IMR-90 (cell line): ENCODE results near the gene LRRC1. TPM values are rescaled to one million over a fixed set of nuclear protein-coding genes. Genes with fewer than 3 reads are reported as not detected.

Experiments
- ATAC-seq: fragments of 200-7000 bp; cut with Tn5 transposase; 2 replicates; pipeline ENCODE4 v1.9.1; 2020; ENCODE audit warnings: low read depth, mild to moderate bottlenecking, moderate library complexity
- BruUV-seq: library from RNA; stranded (reverse); fragments of 400-500 nt; replicated peaks from 2 replicates; lab custom pipeline; 2021; lab: Mats Ljungman, UMichigan
- CTCF ChIA-PET: fragments of 300-600 bp; formaldehyde crosslinking; extraction: SDS; loops from one replicate; lab custom pipeline; 2021; ENCODE audit warnings: antibody characterized with exemption; lab: Yijun Ruan, JAX
- POLR2A ChIA-PET: fragments of 300-600 bp; sonication (Branson Sonifier 250); formaldehyde crosslinking; loops from one replicate; lab custom pipeline; 2022; ENCODE audit warnings: antibody characterized with exemption; ENCODE audit not compliant: unreplicated experiment; lab: Charles Lee
- DNase-seq: peaks from one replicate; pipeline ENCODE4 v3.0.0; 2013
- H2AFZ ChIP-seq: replicated peaks from 2 replicates; pipeline ENCODE3; 2013; ENCODE audit warnings: low read length, mild to moderate bottlenecking; ENCODE audit not compliant: poor library complexity
- H2AK5ac ChIP-seq: 2 replicates; pipeline ENCODE4 v1.6.1; 2013; ENCODE audit warnings: low read depth, low read length, inconsistent platforms
- H2AK9ac ChIP-seq: replicated peaks from 2 replicates; pipeline ENCODE3; 2013; ENCODE audit warnings: mild to moderate bottlenecking, low read depth, low read length, moderate library complexity; ENCODE audit not compliant: poor library complexity
- H2BK120ac ChIP-seq: 2 replicates; pipeline ENCODE4 v1.6.1; 2013; ENCODE audit warnings: low read depth, low read length, inconsistent platforms
- H2BK15ac ChIP-seq: 3 replicates; pipeline ENCODE4 v1.6.1; 2013; ENCODE audit warnings: low read depth, low read length, inconsistent platforms
- H2BK20ac ChIP-seq: 2 replicates; pipeline ENCODE4 v1.6.1; 2013; ENCODE audit warnings: low read depth, mild to moderate bottlenecking, inconsistent platforms, low read length, moderate library complexity
- H2BK5ac ChIP-seq: 2 replicates; pipeline ENCODE4 v1.6.1; 2013; ENCODE audit warnings: mild to moderate bottlenecking, low read depth, low read length, inconsistent platforms; ENCODE audit not compliant: poor library complexity, severe bottlenecking
- H3K14ac ChIP-seq: replicated peaks from 2 replicates; pipeline ENCODE4 v1.6.1; 2013; ENCODE audit warnings: low read depth, low read length, inconsistent platforms
- H3K18ac ChIP-seq: 2 replicates; pipeline ENCODE4 v1.6.1; 2013; ENCODE audit warnings: low read depth, low read length, control low read depth
- H3K23ac ChIP-seq: 2 replicates; pipeline ENCODE4 v1.6.1; 2013; ENCODE audit warnings: low read depth, low read length, inconsistent platforms
- H3K27ac ChIP-seq: 2 replicates; pipeline ENCODE4 v1.5.1; 2013; ENCODE audit warnings: mild to moderate bottlenecking, control low read depth, low read length; ENCODE audit not compliant: insufficient read depth
- H3K27me3 ChIP-seq: 2 replicates; pipeline ENCODE4 v1.6.1; 2013; ENCODE audit warnings: low read length; ENCODE audit not compliant: control insufficient read depth, insufficient read depth
- H3K36me3 ChIP-seq: 2 replicates; pipeline ENCODE4 v1.6.1; 2013; ENCODE audit warnings: low read length, mixed read lengths; ENCODE audit not compliant: control insufficient read depth, insufficient read depth
- H3K4ac ChIP-seq: 2 replicates; pipeline ENCODE4 v1.6.1; 2013; ENCODE audit warnings: low read depth, low read length, inconsistent platforms
- H3K4me1 ChIP-seq: 2 replicates; pipeline ENCODE4 v1.6.1; 2013; ENCODE audit warnings: low read length, mixed read lengths; ENCODE audit not compliant: control insufficient read depth, insufficient read depth
- H3K4me2 ChIP-seq: 2 replicates; pipeline ENCODE4 v1.6.1; 2013; ENCODE audit warnings: low read depth, mild to moderate bottlenecking, control low read depth, low read length, moderate library complexity
- H3K4me3 ChIP-seq: 2 replicates; pipeline ENCODE4 v1.5.1; 2013; ENCODE audit warnings: low read depth, mild to moderate bottlenecking, control low read depth, low read length, moderate library complexity; ENCODE audit not compliant: insufficient read depth
- H3K56ac ChIP-seq: 2 replicates; pipeline ENCODE4 v1.6.1; 2013; ENCODE audit warnings: low read length, inconsistent platforms; ENCODE audit not compliant: insufficient read depth; ENCODE audit errors: extremely low read depth
- H3K79me1 ChIP-seq, 2 experiments: 2 replicates each; pipeline ENCODE4 v1.6.1; 2013; ENCODE audit warnings: low read length in 2 of 2, inconsistent platforms in 1 of 2, low read depth in 1 of 2
- H3K9ac ChIP-seq: 2 replicates; pipeline ENCODE4 v1.6.1; 2013; ENCODE audit warnings: low read depth, low read length, control low read depth
- H3K9me1 ChIP-seq: 2 replicates; pipeline ENCODE4 v1.6.1; 2013; ENCODE audit warnings: low read length, inconsistent platforms; ENCODE audit not compliant: insufficient read depth
- H3K9me3 ChIP-seq: 2 replicates; pipeline ENCODE4 v1.6.1; 2013; ENCODE audit warnings: low read length; ENCODE audit not compliant: control insufficient read depth, insufficient read depth
- H4K20me1 ChIP-seq: 2 replicates; pipeline ENCODE4 v1.6.1; 2013; ENCODE audit warnings: low read length, inconsistent platforms; ENCODE audit not compliant: insufficient read depth
- H4K5ac ChIP-seq: 2 replicates; pipeline ENCODE4 v1.6.1; 2013; ENCODE audit warnings: mild to moderate bottlenecking, low read depth, low read length, control low read depth
- H4K8ac ChIP-seq, 2 experiments: 2 replicates each; pipeline ENCODE4 v1.6.1; 2013; ENCODE audit warnings: low read depth in 2 of 2, low read length in 2 of 2, control low read depth in 1 of 2, inconsistent platforms in 1 of 2
- H4K91ac ChIP-seq: 2 replicates; pipeline ENCODE4 v1.6.1; 2013; ENCODE audit warnings: low read depth, low read length, inconsistent platforms; ENCODE audit not compliant: insufficient read depth
- MAZ ChIP-seq: IDR thresholded peaks from 2 replicates; pipeline ENCODE4 v1.6.1; 2012; ENCODE audit warnings: low read depth, mild to moderate bottlenecking, low read length, improper control_type of control experiment, moderate library complexity, borderline replicate concordance
- RCOR1 ChIP-seq: IDR thresholded peaks from 2 replicates; pipeline ENCODE4 v1.6.1; 2012; ENCODE audit warnings: mild to moderate bottlenecking, low read length, improper control_type of control experiment; ENCODE audit not compliant: insufficient replicate concordance
- whole genome bisulfite sequencing, 2 experiments: methylation state at CpG; one replicate each; pipeline versions ENCODE4 v1.1.5 to v1.1.7; 2013; ENCODE audit warnings: missing lambda C conversion rate in 2 of 2; ENCODE audit not compliant: insufficient read length in 1 of 2; ENCODE audit errors: extremely low coverage in 2 of 2; 5-methylcytosine and 5-hydroxymethylcytosine counted together
- dilution Hi-C: fragments of 300-500 bp; cut with HindIII; formaldehyde crosslinking; loops from one replicate; pipeline ENCODE4 v1.14.3; 2018; ENCODE audit warnings: low sequenced_read_pairs; ENCODE audit not compliant: unreplicated experiment
- in situ Hi-C: fragments of 300-500 bp; cut with MboI; formaldehyde crosslinking; loops from 3 replicates; pipeline ENCODE4 v1.14.3; 2019; ENCODE audit warnings: low sequenced_read_pairs, inconsistent platforms, mixed read lengths
- intact Hi-C: fragments of 100-400 bp; cut with micrococcal nuclease; formaldehyde crosslinking; loops from 2 replicates; pipeline ENCODE4 v1.10.0; 2022
- polyA plus RNA-seq, 3 experiments: library from polyadenylated mRNA; depleted of rRNA; stranded (reverse); fragments of >200 nt; gene quantifications; 2 replicates each; pipeline ENCODE4 v1.2.3, GENCODE V29; 2012; ENCODE audit warnings: low replicate concordance in 1 of 3
- total RNA-seq: library from RNA; depleted of rRNA; stranded (reverse); fragments of >200 nt; gene quantifications from 2 replicates; pipeline ENCODE4 v1.2.3, GENCODE V29; 2012

Gene LRRC1
- total and polyA plus RNA-seq, 2 of the 4 experiments (the other 2 are of a cell fraction) = 5.1 to 6.1 TPM

DNA sequence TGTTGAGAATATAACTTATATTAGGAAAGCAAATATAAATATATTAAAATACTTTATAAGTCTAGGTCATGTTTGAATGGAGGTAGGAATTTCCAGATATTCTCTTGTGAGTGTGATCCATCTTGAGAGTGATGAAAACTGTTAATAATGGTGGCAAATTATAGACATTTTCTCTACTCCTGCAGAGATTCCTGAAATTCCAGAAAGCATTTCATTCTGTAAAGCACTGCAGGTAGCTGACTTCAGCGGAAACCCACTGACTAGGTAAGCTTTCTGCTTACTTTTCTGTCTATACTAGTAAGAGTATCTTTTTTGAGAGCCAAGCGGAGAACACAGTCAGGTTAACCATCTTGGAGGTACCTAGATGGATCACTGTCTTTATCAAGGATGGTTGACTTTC lies 84.0 kb downstream of the LRRC1 start:
- peaks cover 0 to 9% of the 10 kb centered on the region in 2 experiments; a peak in 2 of 4 replicates for H3K79me1 ChIP-seq
- H3K23ac ChIP-seq = no peak overlapping the region
- H3K27me3 ChIP-seq = no peaks in the 10 kb centered on the region
- H3K4me2 ChIP-seq = no peak overlapping the region
- no peak overlapping the region for H4K5ac ChIP-seq
- H3K36me3 ChIP-seq = peaks cover 2% of the 10 kb centered on the region; the same call in 1 of the 2 replicates
- no peak overlapping the region for H3K27ac ChIP-seq
- no peak overlapping the region for H3K18ac ChIP-seq
- H3K14ac ChIP-seq = no peak overlapping the region
- no peak overlapping the region for H3K4me3 ChIP-seq
- H4K8ac ChIP-seq = no peak overlapping the region
- dilution Hi-C loops = no loop called here
- H3K9me3 ChIP-seq = no peaks in the 10 kb centered on the region
- H4K91ac ChIP-seq = no peak overlapping the region
- H3K9me1 ChIP-seq = peaks cover 2% of the 10 kb centered on the region; the same call in 1 of the 2 replicates
- no peaks in the 10 kb centered on the region for H4K20me1 ChIP-seq
- ChIA-PET POLR2A (no interaction called here), CTCF (no interaction called here)
- H2AK9ac ChIP-seq = no peak overlapping the region
- H3K4me1 ChIP-seq = peaks cover 2% of the 10 kb centered on the region
- intact Hi-C loops = no loop called here
- no peak overlapping the region for H2AFZ ChIP-seq
- no peak overlapping the region for H2BK5ac ChIP-seq
- H2BK120ac ChIP-seq = no peak overlapping the region
- no peak overlapping the region for H3K4ac ChIP-seq
- H3K9ac ChIP-seq = no peak overlapping the region
- ATAC-seq (no peak), DNase-seq (no peak)
- in situ Hi-C loops = no loop called here
- no peak overlapping the region for H2AK5ac ChIP-seq
- TF ChIP-seq MAZ = no peak
- TF ChIP-seq RCOR1 = no peak
- no TSS peak for BruUV-seq
- H2BK20ac ChIP-seq = no peak overlapping the region
- H2BK15ac ChIP-seq = no peak overlapping the region
- WGBS, 2 experiments = no CpG with 5 or more reads among the region's 2 CpGs
- H3K56ac ChIP-seq = no peak overlapping the region
